Vagina (tissue), 2 donors: ENCODE results near the gene NCBP1.

ENCODE experiments used
- CTCF ChIP-seq, 3 experiments: fragments of 450-650 bp in 2 of 3; fragments of 200-600 bp in 1 of 3; sonication (generic) in 1 of 3; IDR thresholded peaks; one replicate each; pipeline ENCODE4 v1.5.1; 2017 to 2019; ENCODE audit warnings: antibody characterized with exemption in 3 of 3, mild to moderate bottlenecking in 2 of 3, moderate library complexity in 2 of 3
- POLR2A ChIP-seq, 2 donors: fragments of 450-650 bp; IDR thresholded peaks; one replicate each; pipeline ENCODE4 v1.6.1; 2017; ENCODE audit warnings: antibody characterized with exemption in 2 of 2, mild to moderate bottlenecking in 2 of 2, moderate library complexity in 2 of 2

DNA sequence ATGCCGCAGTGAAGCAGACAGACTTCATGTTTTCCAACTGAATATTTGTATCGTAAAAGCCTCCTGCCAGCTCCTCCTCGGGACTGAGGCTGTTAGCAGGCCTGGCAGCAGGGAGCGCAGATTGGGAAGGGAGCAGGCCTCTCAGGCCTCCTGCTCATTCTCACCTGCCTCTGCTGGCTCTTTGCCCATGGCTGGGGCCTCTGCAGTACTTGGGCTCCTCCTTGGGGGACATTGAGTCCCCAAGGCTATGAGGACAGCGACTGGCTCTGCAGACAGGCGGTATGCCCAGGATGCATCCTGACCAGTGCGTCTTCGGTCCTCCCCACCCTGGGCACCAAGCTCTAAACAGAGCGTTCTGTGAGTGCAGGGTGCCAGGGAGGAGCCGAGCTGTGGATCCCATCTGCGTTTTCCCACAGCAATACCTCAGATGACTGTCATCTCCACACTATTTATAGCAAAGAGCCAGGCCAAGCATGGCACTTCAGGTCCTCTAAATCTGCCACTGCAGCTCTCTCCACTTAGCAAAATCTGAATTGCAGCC, 39.2 kb upstream of the NCBP1 start:
- TF ChIP-seq CTCF (IDR thresholded peaks at IDR 0.05) (no peak), POLR2A (IDR thresholded peaks at IDR 0.05) (no peak)
